Measurements from ENCODE around the gene RASGRF2. TPM values are rescaled to one million over a fixed set of nuclear protein-coding genes. Genes with fewer than 3 reads are reported as not detected.
"Not testable (repeated sequence)": the region's sequence is repeated elsewhere in the genome, so short reads cannot be mapped to it uniquely, and the experiment has no call there.

RASGRF2 gene
- total RNA-seq, 2 experiments from 2014 or later: 0.06 to 0.13 TPM

GRCh38 chr5:81254886-81255559, 294.9 kb downstream of the RASGRF2 start:
- H3K9me3 ChIP-seq (ENCODE audit: low read length): no peaks in the 10 kb centered on the region
- intact Hi-C loops (cut with micrococcal nuclease; ENCODE audit: unreplicated experiment): no loop called here
- H3K9me2 ChIP-seq (ENCODE audit: insufficient read depth, low read length): no peaks in the 10 kb centered on the region
- CTCF ChIA-PET (ENCODE audit: unreplicated experiment): no interaction called here
- no peak overlapping the region for H2AFZ ChIP-seq (ENCODE audit: low read length)
- no peaks in the 10 kb centered on the region for H3K79me2 ChIP-seq (ENCODE audit: insufficient read depth, low read depth, low read length)
- POLR2A ChIA-PET: interaction anchor here (0.6 kb wide), 1 partner anchor 413 kb away, joined by 8 read pairs; no protein-coding TSS in a partner anchor
- no peaks in the 10 kb centered on the region for H3K4me1 ChIP-seq (ENCODE audit: insufficient read depth, low read length, poor library complexity, severe bottlenecking)
- DNase-seq (ENCODE audit: low spot score): no peak
- peaks cover 5% of the 10 kb centered on the region; the same call in 1 of the 2 replicates for H3K36me3 ChIP-seq (ENCODE audit: insufficient read depth, low read length)
- no TSS peak for BruUV-seq (replicated peaks)
- no peaks in the 10 kb centered on the region for H4K20me1 ChIP-seq (ENCODE audit: insufficient read depth, low read length)
- no peak overlapping the region for H3K4me3 ChIP-seq (ENCODE audit: low read depth, low read length, poor library complexity, severe bottlenecking)
- TF ChIP-seq EZH2phosphoT487 (IDR thresholded peaks at IDR 0.05; ENCODE audit: borderline replicate concordance, low read depth, low read length) (no peak), CTCF (conservative IDR thresholded peaks at IDR 0.05; ENCODE audit: low read length) (no peak)
- H3K27ac ChIP-seq (ENCODE audit: low read depth, low read length, poor library complexity, severe bottlenecking): no peak overlapping the region
- no peak overlapping the region for H3K4me2 ChIP-seq (ENCODE audit: low read length)

- Histone ChIP-seq H3K79me2 (ENCODE audit: insufficient read depth, low read depth, low read length) (no peaks in the 10 kb centered on the region), H3K27ac (ENCODE audit: low read depth, low read length, poor library complexity, severe bottlenecking) (no peak overlapping the region), H3K4me3 (ENCODE audit: low read depth, low read length, poor library complexity, severe bottlenecking) (no peak overlapping the region), H3K36me3 (ENCODE audit: insufficient read depth, low read length) (no peaks in the 10 kb centered on the region; the same call in 1 of the 2 replicates), H3K4me2 (ENCODE audit: low read length) (no peak overlapping the region), H2AFZ (ENCODE audit: low read length) (no peak overlapping the region), H3K9me3 (ENCODE audit: low read length) (no peaks in the 10 kb centered on the region), H3K4me1 (ENCODE audit: insufficient read depth, low read length, poor library complexity, severe bottlenecking) (no peaks in the 10 kb centered on the region), H4K20me1 (ENCODE audit: insufficient read depth, low read length) (no peaks in the 10 kb centered on the region), H3K9me2 (ENCODE audit: insufficient read depth, low read length) (no peaks in the 10 kb centered on the region)
- TF ChIP-seq CTCF (conservative IDR thresholded peaks at IDR 0.05; ENCODE audit: low read length) (no peak), EZH2phosphoT487 (IDR thresholded peaks at IDR 0.05; ENCODE audit: borderline replicate concordance, low read depth, low read length) (no peak)
- BruUV-seq (replicated peaks): no TSS peak
- intact Hi-C loops (cut with micrococcal nuclease; ENCODE audit: unreplicated experiment): no loop called here
- POLR2A ChIA-PET: interaction anchor here (0.6 to 0.7 kb wide), 2 partner anchors 14 to 28 kb away, joined by 4 to 6 read pairs; no protein-coding TSS in a partner anchor
- DNase-seq (ENCODE audit: low spot score): no peak
- CTCF ChIA-PET (ENCODE audit: unreplicated experiment): no interaction called here
Observed at GRCh38 chr5:81256766-81257165, 296.6 kb downstream of the RASGRF2 start.

GRCh38 chr5:81262796-81263195, 302.6 kb downstream of the RASGRF2 start:
- H3K9me3 ChIP-seq (ENCODE audit: low read length); H3K4me1 ChIP-seq (ENCODE audit: insufficient read depth, low read length, poor library complexity, severe bottlenecking); H4K20me1 ChIP-seq (ENCODE audit: insufficient read depth, low read length); H3K4me3 ChIP-seq (ENCODE audit: low read depth, low read length, poor library complexity, severe bottlenecking); intact Hi-C loops (cut with micrococcal nuclease; ENCODE audit: unreplicated experiment); POLR2A ChIA-PET; H3K27ac ChIP-seq (ENCODE audit: low read depth, low read length, poor library complexity, severe bottlenecking); CTCF ChIA-PET (ENCODE audit: unreplicated experiment); DNase-seq (ENCODE audit: low spot score); H3K36me3 ChIP-seq (ENCODE audit: insufficient read depth, low read length); H3K9me2 ChIP-seq (ENCODE audit: insufficient read depth, low read length); H3K79me2 ChIP-seq (ENCODE audit: insufficient read depth, low read depth, low read length); H2AFZ ChIP-seq (ENCODE audit: low read length); BruUV-seq (replicated peaks); H3K4me2 ChIP-seq (ENCODE audit: low read length): not testable (repeated sequence)
